Measurements from ENCODE around the gene PPP1R14B.

Gene PPP1R14B

GRCh38 chr11:64208086-64208795, 38.5 kb downstream of the PPP1R14B start:
- DNase-seq: no peak

- DNase-seq: peak; percentile 88
Measured at GRCh38 chr11:64207256-64208085, 39.3 kb downstream of the PPP1R14B start.

- DNase-seq: peak; percentile 63
Measured at GRCh38 chr11:64206457-64207255, 40.1 kb downstream of the PPP1R14B start, which contains the start of gene FERMT3. Gene FERMT3 (plus strand): TSS chr11:64206721. CDS start chr11:64207365, 644 bp downstream.

- DNase-seq: peak; percentile 34
Measured at GRCh38 chr11:64204464-64204989, 42.2 kb downstream of the PPP1R14B start.

- no peak for DNase-seq
Measured at GRCh38 chr11:64204080-64204440, 42.7 kb downstream of the PPP1R14B start.

- DNase-seq: no peak
Measured at GRCh38 chr11:64203421-64204079, 43.2 kb downstream of the PPP1R14B start.

- DNase-seq: no peak
Measured at GRCh38 chr11:64202992-64203391, 43.8 kb downstream of the PPP1R14B start.

GRCh38 chr11:64201543-64201942, 45.2 kb downstream of the PPP1R14B start:
- DNase-seq: no peak

- no peak for DNase-seq
Measured at GRCh38 chr11:64198511-64198910, 48.2 kb downstream of the PPP1R14B start.

GRCh38 chr11:64196626-64197025, 50.1 kb downstream of the PPP1R14B start:
- no peak for DNase-seq

All from NK-92 treated with Interleukin-12 subunit alpha and Interleukin-12 subunit beta, amount 100 ng/mL, for 24 hours (cell line).